Measurements from ENCODE around the gene NOP14. TPM values are rescaled to one million over a fixed set of nuclear protein-coding genes. Genes with fewer than 3 reads are reported as not detected.

NOP14 gene
- polyA plus RNA-seq, 1 experiment: 7.1 TPM

- no peak for TF ChIP-seq CTCF (IDR thresholded peaks at IDR 0.05; ENCODE audit: insufficient read depth, low read depth, low read length)
- DNase-seq (ENCODE audit: low read depth): no peak
- Histone ChIP-seq H3K4me3 (ENCODE audit: low read depth, low read length) (no peak overlapping the region), H3K27me3 (ENCODE audit: control insufficient read depth, insufficient read depth, low read length) (no peaks in the 10 kb centered on the region), H3K36me3 (ENCODE audit: control insufficient read depth, insufficient read depth, low read length) (peaks cover 59% of the 10 kb centered on the region)
- ChIA-PET CTCF (interaction anchor here (0.8 to 1.6 kb wide), 3 partner anchors 9 to 19 kb away, joined by 3 to 6 read pairs (median 3); partner anchors contain the start of gene GRK4), POLR2A (no interaction called here)
Measured at GRCh38 chr4:2944586-2945526, 18.4 kb downstream of the NOP14 start.

DNA sequence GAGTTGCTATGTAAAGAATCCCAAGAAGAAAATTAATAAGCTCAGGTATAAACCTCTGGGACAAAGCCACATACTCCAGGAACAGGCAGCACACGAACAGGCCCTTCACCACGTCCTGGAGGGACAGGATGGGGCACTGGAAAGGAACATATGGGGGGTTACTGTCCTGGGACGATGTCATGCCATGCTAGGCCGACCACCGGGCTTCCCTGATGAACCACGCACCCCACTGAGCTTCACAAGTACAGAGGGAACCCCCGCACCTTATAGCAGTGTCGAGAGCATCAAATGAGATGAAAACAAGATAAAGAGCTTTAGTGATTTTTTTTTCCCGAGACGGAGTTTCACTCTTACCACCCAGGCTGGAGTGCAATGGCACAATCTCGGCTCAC, 19.1 kb downstream of the NOP14 start:
- DNase-seq (ENCODE audit: low read depth): no peak
- POLR2A ChIA-PET: no interaction called here
- no peak for TF ChIP-seq CTCF (IDR thresholded peaks at IDR 0.05; ENCODE audit: insufficient read depth, low read depth, low read length)
- H3K36me3 ChIP-seq (ENCODE audit: control insufficient read depth, insufficient read depth, low read length): peaks cover 60% of the 10 kb centered on the region
- CTCF ChIA-PET: interaction anchor here (1.3 kb wide), 1 partner anchor 10 kb away, joined by 3 read pairs; no protein-coding TSS in a partner anchor
- H3K4me3 ChIP-seq (ENCODE audit: low read depth, low read length): no peak overlapping the region
- no peaks in the 10 kb centered on the region for H3K27me3 ChIP-seq (ENCODE audit: control insufficient read depth, insufficient read depth, low read length)

GRCh38 chr4:2943364-2944090, 19.7 kb downstream of the NOP14 start:
- CTCF ChIA-PET: interaction anchor here (1.3 kb wide), 1 partner anchor 10 kb away, joined by 3 read pairs; no protein-coding TSS in a partner anchor
- DNase-seq (ENCODE audit: low read depth): no peak
- TF ChIP-seq CTCF (IDR thresholded peaks at IDR 0.05; ENCODE audit: insufficient read depth, low read depth, low read length): no peak
- no peak overlapping the region for H3K4me3 ChIP-seq (ENCODE audit: low read depth, low read length)
- POLR2A ChIA-PET: no interaction called here
- H3K36me3 ChIP-seq (ENCODE audit: control insufficient read depth, insufficient read depth, low read length): peaks cover 61% of the 10 kb centered on the region
- H3K27me3 ChIP-seq (ENCODE audit: control insufficient read depth, insufficient read depth, low read length): no peaks in the 10 kb centered on the region

GRCh38 chr4:2942532-2943363, 20.5 kb downstream of the NOP14 start:
- H3K4me3 ChIP-seq (ENCODE audit: low read depth, low read length): no peak overlapping the region
- peaks cover 56% of the 10 kb centered on the region for H3K36me3 ChIP-seq (ENCODE audit: control insufficient read depth, insufficient read depth, low read length)
- POLR2A ChIA-PET: no interaction called here
- H3K27me3 ChIP-seq (ENCODE audit: control insufficient read depth, insufficient read depth, low read length): no peaks in the 10 kb centered on the region
- no peak for TF ChIP-seq CTCF (IDR thresholded peaks at IDR 0.05; ENCODE audit: insufficient read depth, low read depth, low read length)
- CTCF ChIA-PET: no interaction called here
- no peak for DNase-seq (ENCODE audit: low read depth)
